Endometrial microvascular endothelial cells (primary cell): ENCODE measurements around the gene FLG2. TPM values are rescaled to one million over a fixed set of nuclear protein-coding genes. Genes with fewer than 3 reads are reported as not detected.

Source experiments
- in situ Hi-C: cut with HindIII; loops from 2 replicates; pipeline ENCODE4 v1.10.0; 2017; ENCODE audit warnings: low sequenced_read_pairs, low pct_unique_long_range_greater_than_20kb; ENCODE audit errors: inconsistent ontology term
- total RNA-seq: library from RNA; depleted of rRNA; stranded (reverse); fragments of >200 nt; gene quantifications from one replicate; pipeline ENCODE4 v1.2.3, GENCODE V29; 2015; ENCODE audit errors: inconsistent ontology term

Gene FLG2
- not detected for total RNA-seq

GRCh38 chr1:152359906-152360305 lies at the start of gene FLG2:
FLG2 (minus strand) TSS chr1:152360006; CDS start chr1:152358884, 1,122 bp downstream.
- in situ Hi-C loops: no loop called here

DNA sequence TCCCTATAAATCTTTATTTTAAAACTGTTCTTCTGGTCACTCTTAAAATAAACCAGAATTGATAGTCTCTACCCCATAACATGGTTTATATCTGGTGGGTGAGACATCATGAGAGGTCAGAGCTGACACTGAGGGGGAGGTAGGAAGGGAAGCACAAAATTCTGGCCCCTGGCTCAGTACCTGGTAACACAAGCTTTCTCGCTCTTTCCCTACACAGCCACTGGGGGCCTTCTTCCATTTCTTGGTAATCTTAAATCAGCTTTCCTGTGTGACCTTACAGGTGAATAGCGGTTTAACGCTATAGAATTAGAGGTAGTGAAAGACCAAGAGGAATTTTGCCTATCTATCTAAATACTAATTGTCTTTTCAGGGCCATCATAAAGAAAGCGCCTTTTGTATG lies 48.9 kb upstream of the FLG2 start:
- in situ Hi-C loops: no loop called here

GRCh38 chr1:152398812-152399698 lies 39.2 kb upstream of the FLG2 start:
- in situ Hi-C loops: no loop called here

DNA sequence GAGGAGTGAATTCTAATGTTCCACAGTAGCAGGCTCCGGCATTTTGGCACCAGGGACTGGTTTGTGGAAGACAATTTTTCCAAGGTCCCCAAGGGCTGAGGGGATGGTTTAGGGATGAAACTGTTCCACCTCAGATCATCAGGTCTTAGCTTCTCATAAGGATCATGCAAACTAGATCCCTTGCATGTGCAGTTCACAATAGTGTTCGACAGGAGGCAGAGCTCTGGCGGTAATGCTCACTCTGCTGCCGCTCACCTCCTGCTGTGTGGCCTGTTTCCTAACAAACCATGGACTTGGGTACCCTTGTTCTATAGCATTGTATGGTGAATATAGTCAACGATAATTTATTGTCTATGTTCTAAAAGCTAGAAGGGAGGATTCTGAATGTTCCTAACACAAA lies 37.7 kb upstream of the FLG2 start:
- in situ Hi-C loops: no loop called here

DNA sequence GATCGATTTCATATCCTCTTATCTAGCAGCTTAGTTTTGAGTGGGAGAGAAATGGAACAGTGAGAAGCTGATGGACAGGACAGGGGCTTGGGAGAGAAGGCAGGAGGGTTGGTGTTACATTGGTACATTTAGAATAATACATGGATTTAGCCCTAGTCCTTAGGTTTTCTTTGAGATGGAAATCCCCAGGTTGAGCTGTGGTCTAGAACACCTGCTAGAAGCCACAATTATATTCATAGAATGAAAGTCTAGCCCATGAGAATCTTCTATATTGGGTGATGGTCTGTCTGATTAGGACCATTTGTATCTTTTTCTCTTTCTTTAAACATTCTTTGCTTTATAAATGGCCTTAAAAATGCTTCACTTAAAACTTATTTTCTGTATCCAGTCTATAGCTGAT lies 34.3 kb upstream of the FLG2 start:
- in situ Hi-C loops: no loop called here

- in situ Hi-C loops: no loop called here
Observed at GRCh38 chr1:152392909-152393308, 33.1 kb upstream of the FLG2 start.

- in situ Hi-C loops: no loop called here
Observed at GRCh38 chr1:152388889-152389288, 29.1 kb upstream of the FLG2 start.

DNA sequence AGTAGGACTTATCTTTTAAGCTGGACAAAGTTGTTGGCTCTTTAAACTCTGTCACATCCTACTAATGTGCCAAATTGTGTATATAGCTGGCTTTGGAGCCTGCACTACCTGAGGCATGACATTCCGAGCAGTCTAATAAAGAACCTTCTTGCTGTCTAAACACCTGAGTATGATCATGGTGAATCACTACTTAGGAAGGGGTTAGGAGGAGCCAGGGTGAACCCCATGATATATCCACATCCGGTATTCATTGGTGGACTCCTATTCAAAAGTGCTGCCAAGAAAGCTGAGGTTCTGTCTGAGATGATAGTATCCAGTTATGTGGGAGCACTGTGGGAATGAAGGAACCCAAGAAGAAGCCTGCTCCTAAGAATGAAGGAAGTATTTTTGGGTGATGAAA lies 27.1 kb upstream of the FLG2 start:
- in situ Hi-C loops: no loop called here

DNA sequence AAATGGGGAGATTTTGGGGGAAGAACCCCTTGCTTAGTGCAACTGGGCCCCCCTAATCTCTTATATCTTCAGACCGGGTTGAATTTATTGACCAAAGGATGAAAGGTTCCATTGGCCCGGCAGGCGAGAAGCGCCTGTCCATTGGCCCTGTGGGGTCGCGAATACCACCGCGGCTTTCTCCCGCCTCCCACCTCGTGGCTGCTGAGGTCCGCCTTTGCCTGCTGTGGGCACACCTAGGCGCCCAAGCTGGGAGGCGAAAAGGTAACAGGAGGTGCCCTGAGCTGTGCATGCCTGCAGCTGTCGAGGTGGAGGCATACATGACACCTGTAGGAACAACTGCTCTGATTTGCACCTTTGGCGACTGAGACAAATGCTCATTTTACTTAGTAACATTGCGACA lies 21.1 kb upstream of the FLG2 start:
- in situ Hi-C loops: no loop called here

DNA sequence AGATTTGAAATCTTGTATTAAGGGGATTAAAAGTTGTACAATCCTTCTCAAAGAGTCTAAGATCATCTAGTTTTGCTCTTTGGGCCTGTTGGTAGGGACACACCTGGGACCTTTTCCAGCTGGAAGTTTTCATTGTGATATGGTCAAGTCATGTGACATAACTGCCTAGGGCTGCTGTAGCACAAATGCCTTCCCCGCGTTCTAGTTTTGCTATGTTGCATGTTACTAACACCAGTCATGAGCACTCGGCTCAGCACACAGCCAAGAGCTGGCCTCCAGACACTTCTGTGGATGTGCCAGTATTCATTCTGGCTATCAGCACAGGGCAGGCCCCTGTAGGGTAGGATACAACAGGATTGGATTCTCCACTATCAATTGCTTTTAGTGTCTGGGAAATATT lies 14.6 kb upstream of the FLG2 start:
- in situ Hi-C loops: no loop called here

DNA sequence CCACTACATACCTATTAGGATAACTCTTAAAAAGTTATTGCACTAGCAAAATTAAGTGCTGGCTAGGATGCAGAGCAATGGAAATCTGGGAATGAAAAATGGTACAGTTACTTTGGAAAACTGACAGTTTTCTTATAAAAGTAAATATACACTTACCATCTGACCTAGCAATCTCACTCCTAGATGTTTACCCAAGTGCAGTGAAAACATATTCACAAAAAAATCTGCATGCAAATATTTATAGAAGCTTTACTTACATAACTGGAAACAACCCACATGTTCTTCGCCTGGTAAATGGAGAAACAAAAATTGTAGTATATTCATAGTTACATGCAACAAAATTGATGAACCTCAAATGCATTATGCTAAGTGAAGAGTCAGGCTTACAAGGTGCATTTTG lies 12.9 kb upstream of the FLG2 start:
- in situ Hi-C loops: no loop called here

DNA sequence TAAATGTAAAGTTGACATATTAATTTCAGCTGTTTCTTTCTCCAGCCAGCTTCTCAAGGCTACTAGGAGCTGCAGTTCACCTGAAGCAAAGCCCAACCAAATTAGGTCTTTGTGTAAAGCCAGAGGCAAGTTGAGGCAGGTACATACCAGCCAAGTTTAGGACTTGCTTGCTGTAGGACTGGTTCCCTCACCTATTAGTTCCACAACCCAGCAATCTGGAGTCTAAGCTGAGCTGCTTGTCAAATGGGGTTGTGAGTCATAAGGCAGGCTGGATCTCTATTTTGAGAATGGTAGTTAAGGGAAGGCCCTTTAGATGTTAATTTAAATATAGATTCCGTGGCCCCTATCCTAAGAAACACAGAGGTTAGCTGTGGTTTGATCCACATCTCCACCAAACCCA lies 7.6 kb upstream of the FLG2 start:
- in situ Hi-C loops: no loop called here

DNA sequence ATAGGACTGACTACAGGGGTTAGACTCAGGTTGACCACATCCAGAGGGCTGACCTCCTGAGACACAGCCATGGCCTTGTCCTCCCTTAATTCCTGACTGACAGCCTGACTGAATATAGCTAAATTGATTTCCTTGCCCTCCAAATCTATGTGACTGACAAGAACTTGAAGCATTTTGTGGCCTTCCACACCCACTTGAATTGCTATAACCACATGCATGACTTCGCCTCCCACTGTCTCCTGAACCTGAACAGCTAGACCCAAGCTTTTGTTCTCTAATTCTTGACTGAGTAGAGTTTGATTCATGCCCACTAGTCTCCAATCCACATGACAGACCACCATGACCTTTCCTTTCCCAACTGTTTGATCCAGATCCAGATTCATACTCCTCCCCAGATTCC lies 3.1 kb downstream of the FLG2 start:
- in situ Hi-C loops: no loop called here

DNA sequence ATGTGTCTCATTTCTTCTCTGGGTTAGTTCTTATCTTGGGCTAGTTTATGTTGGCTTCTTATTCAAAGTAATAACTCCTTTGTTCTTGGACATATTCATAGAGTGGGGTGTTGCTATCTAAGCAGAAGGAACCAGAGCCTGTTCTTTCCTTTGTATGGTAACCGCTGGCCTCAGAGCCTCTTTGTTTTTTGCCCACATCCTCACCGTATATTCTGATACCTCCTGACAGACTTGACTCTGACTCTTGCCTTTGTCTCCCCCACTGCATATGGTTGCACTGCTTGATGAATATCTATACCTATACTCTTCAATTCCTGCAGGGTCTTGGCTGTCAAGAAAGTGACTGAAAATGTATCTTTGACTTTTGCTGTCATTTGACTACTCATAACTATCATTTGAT lies 10.2 kb downstream of the FLG2 start:
- in situ Hi-C loops: no loop called here

- in situ Hi-C loops: no loop called here
Observed at GRCh38 chr1:152348447-152348846, 11.4 kb downstream of the FLG2 start.

DNA sequence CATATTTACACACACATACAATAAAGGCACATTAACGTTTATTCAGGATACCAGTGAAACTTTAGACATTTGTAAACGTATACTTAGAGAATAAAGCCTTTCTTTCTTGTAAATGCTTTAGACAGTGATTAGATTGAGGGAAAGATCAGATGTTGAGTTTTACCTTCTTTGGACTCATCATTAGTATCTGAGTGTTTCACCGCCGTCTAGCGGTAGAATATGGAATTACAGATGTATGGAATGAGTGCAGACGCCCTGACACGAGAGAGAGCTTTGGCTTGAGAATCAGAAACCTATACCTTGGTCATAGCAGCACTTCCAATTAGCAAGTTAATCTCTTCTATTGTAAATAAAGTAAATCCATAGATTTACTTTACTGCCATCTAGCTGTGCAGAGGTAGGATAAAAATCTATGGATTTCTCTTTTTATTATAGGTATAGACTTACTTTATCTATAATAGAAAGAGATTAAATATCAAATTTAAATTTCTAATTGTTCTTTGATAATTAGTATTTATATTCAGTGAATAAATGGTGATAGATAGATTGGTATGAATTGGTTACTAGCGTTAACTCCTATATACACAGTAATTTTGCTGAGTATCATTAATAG lies 12.6 kb downstream of the FLG2 start:
- in situ Hi-C loops: no loop called here

- in situ Hi-C loops: no loop called here
Observed at GRCh38 chr1:152344438-152344837, 15.4 kb downstream of the FLG2 start.

GRCh38 chr1:152343006-152343405 lies 16.8 kb downstream of the FLG2 start:
- in situ Hi-C loops: no loop called here

DNA sequence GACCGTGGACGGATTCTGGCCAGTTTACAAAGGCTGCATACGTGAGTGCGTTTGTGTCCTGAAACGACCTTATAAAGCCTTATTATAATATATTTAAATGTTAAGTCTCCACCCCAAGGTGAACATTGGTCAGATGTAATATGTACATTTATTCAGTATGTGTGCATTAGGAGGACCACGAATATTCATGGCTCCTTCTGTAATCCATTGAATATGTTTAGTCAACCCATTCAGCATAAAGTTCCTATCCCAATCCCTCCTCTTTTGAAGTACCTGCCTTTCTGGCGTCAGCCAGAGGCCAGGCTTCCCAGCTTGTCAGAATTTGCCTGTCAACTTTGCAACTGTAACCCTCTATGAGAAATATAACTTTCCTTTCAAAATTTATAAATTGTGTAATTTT lies 24.4 kb downstream of the FLG2 start:
- in situ Hi-C loops: no loop called here

DNA sequence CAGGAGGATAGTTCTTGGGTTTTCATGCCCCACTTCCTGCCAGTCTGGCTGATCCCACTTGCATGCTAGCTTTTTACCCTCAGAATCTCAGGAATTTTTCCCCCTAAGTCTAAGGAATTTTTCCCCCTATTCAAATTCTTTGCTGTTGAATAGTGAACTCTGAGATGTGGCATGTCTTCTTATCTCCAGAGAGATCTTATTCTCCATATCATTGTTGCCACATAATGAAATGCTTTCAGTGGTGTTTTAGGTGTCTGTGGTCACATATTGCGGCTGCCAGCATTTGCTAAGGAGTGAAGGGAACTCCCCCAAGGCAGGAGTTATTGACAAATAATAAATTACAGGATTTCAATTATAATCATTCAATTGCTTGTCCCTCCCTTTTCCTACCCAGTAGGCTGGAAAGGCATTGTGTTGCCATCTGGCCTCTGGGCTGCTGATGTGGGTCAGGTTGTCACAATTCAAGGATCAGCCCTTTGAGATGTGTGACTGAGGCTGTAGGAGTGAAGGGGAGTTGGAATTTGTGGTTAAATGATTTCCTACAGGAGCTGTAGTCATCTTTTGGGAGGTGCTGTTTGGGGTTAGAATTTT lies 30.9 kb downstream of the FLG2 start:
- in situ Hi-C loops: no loop called here
